ENCODE results near the gene ARHGEF28.

DNA sequence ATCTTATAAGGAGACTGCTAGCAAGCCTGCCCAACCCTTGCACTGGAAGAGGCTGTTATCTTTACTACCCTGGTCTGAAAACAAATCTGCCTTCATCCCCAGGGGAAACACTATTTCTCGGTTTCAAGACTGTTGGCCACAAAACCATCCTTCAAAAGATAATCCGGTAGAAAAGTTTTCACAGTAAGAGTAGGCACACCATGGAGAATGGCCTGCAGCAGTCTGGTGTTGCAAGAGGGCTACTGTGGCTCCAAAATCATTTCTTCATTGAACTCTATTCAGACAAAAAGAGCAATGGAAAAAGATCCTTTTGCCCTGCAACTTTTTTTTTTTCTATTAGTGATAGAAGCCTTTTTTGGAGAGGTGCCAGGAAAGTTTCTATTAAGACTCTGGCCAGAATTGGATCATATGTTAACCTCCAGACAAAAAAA, 163.9 kb downstream of the ARHGEF28 start:
- no peak for TF ChIP-seq POLR2A (IDR thresholded peaks at IDR 0.05; ENCODE audit: low read depth, low read length)
- no peak for TF ChIP-seq POLR2AphosphoS5 (IDR thresholded peaks at IDR 0.05; ENCODE audit: low read depth, low read length)
